HG02623 (cell line): ENCODE measurements around the gene TMEM144.

Experiments used
- ATAC-seq: cut with Tn5 transposase; IDR thresholded peaks from one replicate; pipeline ENCODE4 v1.9.1; 2021; ENCODE audit warnings: moderate library complexity; ENCODE audit not compliant: unreplicated experiment

Gene TMEM144

GRCh38 chr4:158209825-158210807 lies at the start of gene TMEM144:
Gene TMEM144 (plus strand): TSS chr4:158210486. CDS start chr4:158212668, 2,182 bp downstream.
- peak; percentile 95 for ATAC-seq

GRCh38 chr4:158161551-158162354 lies 48.5 kb upstream of the TMEM144 start:
- no peak for ATAC-seq

DNA sequence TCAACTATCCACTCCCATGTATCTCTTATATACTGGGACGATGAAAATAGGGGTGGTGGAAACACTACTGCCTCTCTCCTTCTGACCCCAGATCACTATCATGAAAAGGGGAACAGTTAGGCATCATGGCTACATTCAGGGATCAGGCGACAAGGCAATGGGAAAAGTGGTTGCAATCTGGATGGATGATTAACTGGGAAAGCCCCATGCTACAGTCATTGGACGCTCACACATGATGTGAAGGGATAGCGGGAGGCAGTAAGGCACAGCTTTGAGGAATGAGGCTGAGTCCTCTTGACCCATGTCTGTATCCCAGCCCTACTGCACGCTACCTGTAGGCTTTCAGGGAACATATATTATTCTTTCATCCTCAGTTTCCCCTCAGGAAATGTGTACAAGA lies 47.7 kb upstream of the TMEM144 start:
- ATAC-seq = no peak

DNA sequence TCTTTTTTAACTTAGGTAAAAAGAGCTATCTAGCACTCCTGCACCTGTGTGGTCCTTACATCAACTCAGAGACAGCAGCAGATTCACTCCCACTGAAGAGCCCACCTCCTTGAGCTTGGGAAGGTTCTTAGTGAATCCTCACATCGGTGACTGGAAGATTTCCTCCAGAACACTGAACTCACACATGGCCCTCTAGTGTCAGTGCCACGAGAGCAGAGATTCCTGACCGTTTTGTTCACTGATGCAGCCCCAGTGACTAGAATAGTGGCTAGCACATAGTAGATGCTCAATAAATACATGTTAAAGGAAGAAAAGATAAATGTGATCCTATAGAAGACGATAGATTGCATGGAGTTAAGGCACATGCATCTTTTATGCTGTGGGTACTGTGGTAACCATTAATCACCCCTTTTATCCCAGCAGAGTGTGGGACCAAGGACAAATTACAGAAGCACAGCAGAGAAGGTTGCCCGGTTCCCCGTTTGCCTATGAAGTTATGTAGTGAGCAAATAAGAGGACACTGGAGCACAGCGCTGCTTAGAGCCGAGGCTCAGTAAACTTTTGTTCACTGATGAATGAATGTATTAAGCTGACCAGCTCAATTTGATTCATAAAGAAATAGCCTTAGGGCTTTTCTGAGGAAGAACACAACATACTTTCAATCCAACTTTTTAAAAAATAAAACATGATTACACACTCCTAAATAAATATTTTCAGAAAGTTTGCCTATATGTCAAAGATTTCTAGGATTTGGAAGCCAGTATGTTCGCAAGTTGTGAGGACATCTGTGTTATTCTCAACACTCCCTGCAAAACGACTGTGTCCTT lies 46.1 kb upstream of the TMEM144 start:
- no peak for ATAC-seq

- no peak for ATAC-seq
These were observed 45.5 kb upstream of the TMEM144 start for GRCh38 chr4:158164768-158165213.

- ATAC-seq = no peak
These were observed 43.6 kb upstream of the TMEM144 start for GRCh38 chr4:158166701-158167100.

- no peak for ATAC-seq
These were observed 41.7 kb upstream of the TMEM144 start for GRCh38 chr4:158168606-158169005.

DNA sequence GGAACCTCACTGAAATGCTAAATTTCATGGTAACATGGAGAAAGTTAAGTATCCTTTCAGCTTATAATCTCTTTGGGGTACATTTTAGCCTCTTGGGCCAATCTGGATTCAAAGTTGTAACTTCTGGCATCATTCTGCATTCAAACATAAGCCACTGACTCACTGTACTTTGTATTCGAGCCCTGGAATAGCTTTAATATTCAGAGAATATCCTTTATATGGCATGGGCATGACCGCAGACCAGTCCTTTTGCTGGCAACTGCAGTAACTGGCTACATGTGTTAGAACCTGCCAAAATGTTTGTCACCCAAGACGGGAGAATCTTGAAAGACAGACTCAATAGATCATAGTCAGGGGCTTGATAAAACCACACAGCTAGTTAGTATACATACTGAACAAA lies 40.8 kb upstream of the TMEM144 start:
- no peak for ATAC-seq

GRCh38 chr4:158169931-158170690 lies 40.2 kb upstream of the TMEM144 start:
- ATAC-seq = no peak

- ATAC-seq = peak; percentile 42
These were observed 39.4 kb upstream of the TMEM144 start for GRCh38 chr4:158170691-158171561.

- ATAC-seq = no peak
These were observed 37.7 kb upstream of the TMEM144 start, which contains the start of gene GASK1B for GRCh38 chr4:158172261-158173258. Gene GASK1B (minus strand): TSS chr4:158173025. CDS start chr4:158171375, 1,650 bp downstream.

GRCh38 chr4:158176108-158176507 lies 34.2 kb upstream of the TMEM144 start:
- no peak for ATAC-seq

GRCh38 chr4:158176776-158177175 lies 33.5 kb upstream of the TMEM144 start:
- ATAC-seq = no peak

DNA sequence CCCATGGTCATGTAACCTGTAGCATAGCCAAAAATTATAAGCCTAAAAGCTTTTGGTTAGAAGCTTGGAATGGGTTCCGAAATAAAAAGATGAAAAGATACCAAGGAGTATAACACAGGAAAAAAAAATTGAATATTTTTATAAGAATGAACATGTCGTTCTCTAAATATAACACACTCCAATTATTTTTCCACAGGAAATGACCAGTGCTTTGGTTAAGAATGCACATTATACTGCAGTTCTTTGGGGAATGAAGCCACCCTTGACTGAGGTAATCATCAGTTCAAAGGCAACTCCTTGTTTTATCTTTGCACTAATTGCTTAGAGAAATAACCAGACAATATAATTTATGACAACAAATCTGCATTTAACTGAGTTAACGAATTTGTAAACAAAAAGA lies 30.8 kb upstream of the TMEM144 start:
- ATAC-seq = no peak

- ATAC-seq = no peak
These were observed 28.4 kb upstream of the TMEM144 start for GRCh38 chr4:158181906-158182305.

DNA sequence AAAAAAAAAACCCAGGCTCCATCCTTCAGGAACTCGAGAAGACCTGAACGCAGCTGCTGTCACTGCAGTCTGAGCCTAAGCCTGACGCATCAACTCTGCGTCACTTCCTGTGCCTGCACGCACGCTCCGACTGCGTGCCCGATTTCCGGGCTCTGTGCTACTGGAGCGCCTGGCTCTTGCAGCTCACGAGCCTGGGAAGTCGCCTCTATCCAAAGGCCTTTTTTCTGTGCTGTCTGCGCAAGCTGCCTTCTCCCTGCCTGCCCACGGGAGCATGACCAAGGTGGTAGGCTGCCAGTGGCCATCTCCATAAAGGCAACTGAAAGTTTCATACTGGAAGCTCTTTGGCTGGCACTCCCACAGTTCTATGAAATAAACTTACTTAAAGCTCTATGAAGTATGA lies 27.6 kb upstream of the TMEM144 start:
- no peak for ATAC-seq

GRCh38 chr4:158186815-158187214 lies 23.5 kb upstream of the TMEM144 start:
- no peak for ATAC-seq

DNA sequence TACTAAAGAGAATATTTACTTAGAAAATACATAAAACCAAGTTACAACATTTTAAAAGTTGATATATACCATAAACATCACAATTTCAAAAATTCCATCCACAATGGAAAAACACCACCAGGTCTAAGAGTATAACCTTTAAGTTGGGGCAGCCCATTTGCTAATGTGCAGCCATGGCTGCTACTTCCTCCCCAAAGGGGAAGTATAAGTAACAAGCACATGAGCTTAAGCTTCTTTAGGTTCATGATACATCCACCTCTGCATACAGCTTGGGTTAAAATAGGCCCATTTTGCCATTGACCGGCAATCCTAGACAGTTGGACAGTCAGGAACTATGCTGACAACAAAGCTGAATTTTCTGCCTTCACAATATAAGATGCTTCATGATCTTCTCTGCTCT lies 20.9 kb upstream of the TMEM144 start:
- ATAC-seq = no peak
